GM19240 (cell line): Measurements from ENCODE around the gene ANAPC5.
"Not testable (repeated sequence)": the region's sequence is repeated elsewhere in the genome, so short reads cannot be mapped to it uniquely, and the experiment has no call there.

Source experiments
- DNase-seq: peaks from one replicate; pipeline ENCODE4 v3.0.0; 2011; ENCODE audit warnings: low spot score; ENCODE audit not compliant: insufficient read length

ANAPC5 gene

GRCh38 chr12:121318121-121318520 is 34.1 kb downstream of the ANAPC5 start:
- DNase-seq, result no peak

GRCh38 chr12:121314431-121314830 is 37.8 kb downstream of the ANAPC5 start:
- no peak for DNase-seq

DNA sequence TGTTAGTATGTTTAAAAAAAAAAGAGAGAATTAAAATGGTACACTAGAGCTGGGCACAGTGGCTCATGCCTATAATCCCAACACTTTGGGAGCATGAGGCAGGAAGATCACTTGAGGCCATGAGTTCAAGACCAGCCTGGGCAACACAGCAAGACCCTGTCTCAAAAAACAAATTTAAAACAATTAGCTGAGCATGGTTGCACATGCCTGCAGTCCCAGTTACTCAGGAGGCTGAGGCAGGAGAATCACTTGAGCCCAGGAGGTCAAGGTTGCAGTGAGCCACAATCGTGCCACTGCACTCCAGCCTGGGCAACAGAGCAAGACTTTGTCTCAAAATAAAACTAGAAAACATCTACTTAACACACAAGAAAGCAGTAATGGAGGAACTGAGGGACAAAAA is 42.0 kb downstream of the ANAPC5 start:
- not testable (repeated sequence) for DNase-seq

- DNase-seq, result not testable (repeated sequence)
These were observed 44.8 kb downstream of the ANAPC5 start for GRCh38 chr12:121307397-121307796.

DNA sequence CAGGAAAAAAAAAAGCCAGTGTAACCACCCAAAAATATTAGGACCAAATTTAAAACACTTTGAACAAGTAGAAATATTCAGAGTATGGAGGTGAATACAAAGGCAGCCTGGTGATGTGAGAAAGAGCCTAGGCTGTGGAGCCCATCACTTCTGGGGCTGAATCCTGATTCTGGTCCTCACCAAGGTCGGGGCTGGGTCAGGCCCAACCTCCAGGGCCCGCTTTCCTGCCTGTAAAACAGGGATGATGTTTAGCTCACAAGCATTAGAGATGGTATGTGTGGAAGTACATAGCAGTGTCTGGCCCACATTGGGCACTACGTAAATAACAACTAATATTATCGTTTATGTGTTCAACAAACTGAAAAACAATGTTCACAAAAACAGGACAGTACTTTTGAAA is 47.9 kb downstream of the ANAPC5 start:
- no peak for DNase-seq

DNA sequence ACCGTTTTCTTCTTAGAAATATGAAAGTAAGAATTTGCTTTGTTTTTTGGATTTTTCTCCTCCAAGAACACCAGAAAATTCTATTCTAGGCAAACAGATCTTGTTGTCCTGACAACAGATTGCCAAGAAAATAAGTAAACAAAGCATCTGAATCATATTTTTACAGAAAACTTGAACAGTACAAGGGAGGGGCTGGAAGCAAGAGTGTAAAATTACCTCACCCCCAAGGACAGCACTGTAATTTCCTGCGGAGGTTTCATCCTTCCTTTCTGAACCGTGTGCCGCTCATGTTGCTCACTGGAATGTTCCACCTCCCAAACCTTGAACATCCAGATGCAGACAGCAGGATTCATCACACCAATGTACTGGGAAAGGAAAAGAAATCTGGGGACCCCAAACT is 50.3 kb downstream of the ANAPC5 start:
- no peak for DNase-seq

- no peak for DNase-seq
These were observed 52.0 kb downstream of the ANAPC5 start for GRCh38 chr12:121300083-121300819.

DNA sequence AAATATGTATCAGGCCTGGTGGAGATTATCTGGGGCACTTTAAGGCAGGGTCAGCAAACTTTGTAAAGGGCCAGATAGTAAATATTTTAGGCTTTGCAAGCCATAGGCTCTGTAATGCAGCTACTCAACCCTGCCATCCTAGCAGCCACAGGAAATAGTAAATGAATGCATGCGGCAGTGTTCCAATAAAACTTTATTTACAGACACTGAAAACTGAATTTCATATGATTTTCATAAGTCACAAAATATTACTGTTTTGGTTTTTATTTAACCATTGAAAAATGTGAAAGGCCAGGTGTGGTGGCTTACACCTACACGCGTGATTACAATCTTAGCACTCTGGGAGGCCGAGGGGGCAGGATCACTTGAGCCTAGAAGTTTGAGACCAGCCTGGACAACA is 52.5 kb downstream of the ANAPC5 start:
- DNase-seq, result no peak

DNA sequence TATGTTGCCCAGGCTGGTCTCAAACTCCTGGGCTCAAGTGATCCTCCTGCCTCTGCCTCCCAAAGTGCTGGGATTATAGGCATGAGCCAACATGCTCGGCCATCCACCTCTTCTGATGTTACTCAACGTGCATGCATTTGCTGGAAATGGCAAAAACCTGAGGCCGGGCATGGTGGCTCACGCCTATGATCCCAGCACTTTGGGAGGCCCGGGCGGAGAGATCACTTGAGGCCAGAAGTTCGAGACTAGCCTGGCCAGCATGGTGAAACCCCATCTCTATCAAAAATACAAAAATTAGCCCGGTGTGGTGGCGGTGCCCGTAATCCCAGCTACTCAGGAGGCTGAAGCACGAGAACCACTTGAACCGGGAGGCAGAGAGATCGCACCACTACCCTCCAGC is 53.8 kb downstream of the ANAPC5 start:
- not testable (repeated sequence) for DNase-seq

DNA sequence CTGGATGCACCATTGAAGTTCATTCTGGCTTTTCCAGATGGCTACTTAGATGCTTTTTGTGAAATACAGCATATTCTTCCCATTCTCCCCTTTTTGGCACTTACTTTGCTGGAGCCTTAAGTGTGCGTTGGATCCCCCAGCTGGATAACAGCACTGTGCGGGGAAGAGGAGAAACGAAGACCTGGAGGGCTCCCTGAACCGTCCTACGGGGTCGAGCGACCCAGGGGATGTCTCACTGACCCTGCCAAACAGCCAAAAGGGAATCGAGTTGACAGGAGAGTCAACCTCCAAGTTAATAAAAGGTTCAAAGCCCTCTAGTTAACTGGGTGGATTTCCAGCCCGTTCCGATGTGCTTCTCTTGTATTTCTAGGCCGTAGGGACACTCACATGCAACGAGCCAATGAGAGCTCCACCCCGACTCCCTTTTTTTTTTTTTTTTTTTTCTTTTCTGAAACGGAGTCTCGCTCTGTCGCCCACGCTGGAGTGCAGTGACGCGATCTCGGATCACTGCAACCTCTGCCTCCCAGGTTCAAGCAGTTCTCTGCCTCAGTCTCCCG is 54.7 kb downstream of the ANAPC5 start:
- peak; percentile 17 for DNase-seq

DNA sequence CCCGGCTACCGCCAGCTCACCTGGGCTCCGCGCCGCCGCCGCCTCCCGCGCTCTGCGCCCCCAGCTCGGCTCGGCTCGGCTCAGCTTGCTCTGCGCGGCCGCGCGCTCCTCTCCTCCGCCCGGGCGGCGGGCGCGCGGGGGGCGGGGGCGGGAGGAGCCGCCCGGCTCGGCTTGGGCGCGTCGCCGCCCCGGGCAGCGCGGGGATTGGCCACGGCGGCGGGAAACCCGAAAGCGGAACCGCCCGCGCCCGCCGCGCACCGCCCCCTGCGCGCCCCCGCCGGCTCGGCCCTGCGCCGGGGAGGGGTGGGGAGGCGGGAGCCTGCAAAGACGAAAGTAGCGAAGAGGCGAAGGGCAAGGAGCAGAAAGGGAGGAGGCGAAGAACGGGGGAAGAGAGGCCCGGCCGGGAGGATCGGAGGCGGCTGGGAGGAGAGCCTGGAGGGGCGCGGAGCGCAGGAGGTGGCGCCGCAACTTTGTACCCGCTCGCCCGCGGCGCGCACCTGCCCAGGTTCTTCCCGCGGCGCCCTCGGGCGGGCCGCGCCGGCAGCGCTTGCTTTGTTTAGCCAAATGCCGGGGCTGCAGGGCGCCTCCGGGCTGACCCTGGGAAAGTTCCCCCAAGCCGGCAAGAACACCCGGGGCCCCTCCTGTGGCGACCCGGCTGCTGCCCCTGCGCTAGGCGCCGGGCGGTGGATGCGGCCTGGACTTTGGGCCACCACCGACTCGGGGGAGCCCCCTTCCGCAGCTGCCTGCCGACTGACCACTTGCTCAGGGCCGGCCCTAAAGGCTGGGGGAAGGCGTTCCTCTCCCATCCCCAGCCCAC is 55.4 kb downstream of the ANAPC5 start, which contains the start of gene CAMKK2:
TSS of gene CAMKK2 (minus strand) at position 92 of the 817 bp plus-strand sequence. CDS start 22,183 bp downstream, outside the sequence.
- DNase-seq, result peak; percentile 86

GRCh38 chr12:121295746-121296617 is 56.2 kb downstream of the ANAPC5 start:
- peak; percentile 15 for DNase-seq

DNA sequence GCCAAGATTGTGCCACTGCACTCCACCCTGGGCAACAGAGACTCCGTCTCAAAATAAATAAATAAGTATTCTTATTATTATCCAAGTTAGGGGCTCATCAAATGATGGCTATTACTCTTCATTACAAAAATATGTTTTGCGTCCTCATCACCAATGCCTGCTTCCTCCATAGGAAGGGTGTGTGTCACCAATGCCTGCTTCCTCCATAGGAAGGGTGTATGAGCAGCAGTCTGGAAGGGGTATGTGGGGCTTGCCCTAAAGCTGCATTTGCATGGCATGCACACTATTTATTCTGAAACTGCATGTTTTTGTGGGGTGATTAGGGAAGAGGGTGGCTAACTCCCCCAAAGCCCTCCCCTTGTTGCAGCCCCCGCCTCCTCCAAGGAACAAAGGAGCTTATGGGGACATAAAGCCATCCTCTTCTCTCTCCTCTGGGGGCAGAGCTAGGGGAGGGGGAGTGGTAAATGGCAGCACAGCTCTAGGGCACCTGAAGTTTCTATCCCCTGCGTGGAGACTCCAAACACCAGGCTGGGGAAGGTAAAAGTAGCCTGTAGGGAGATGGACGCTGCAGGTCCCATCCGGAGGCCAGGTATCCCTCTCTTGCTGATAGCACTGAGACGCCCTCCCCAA is 57.0 kb downstream of the ANAPC5 start:
- DNase-seq, result no peak

GRCh38 chr12:121294151-121294889 is 57.9 kb downstream of the ANAPC5 start:
- no peak for DNase-seq

- no peak for DNase-seq
These were observed 58.6 kb downstream of the ANAPC5 start for GRCh38 chr12:121293603-121294002.

DNA sequence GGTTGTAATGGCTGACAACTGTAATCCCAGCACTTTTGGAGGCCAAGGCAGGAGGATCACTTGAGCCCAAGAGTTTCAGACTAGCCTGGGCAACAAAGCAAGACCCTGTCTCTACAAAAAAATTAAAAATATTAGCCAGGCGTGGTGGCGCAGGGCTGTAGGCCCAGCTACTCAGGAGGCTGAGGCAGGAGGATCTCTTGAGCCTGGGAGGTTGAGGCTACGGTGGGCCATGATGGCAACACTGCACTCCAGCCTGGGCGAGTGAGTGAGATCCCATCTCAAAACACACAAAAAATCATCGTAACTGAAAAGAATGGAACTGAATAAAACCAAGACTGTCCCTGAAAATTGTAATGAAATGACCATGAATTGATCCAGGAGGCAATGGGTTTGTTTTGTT is 61.8 kb downstream of the ANAPC5 start:
- DNase-seq, result no peak

DNA sequence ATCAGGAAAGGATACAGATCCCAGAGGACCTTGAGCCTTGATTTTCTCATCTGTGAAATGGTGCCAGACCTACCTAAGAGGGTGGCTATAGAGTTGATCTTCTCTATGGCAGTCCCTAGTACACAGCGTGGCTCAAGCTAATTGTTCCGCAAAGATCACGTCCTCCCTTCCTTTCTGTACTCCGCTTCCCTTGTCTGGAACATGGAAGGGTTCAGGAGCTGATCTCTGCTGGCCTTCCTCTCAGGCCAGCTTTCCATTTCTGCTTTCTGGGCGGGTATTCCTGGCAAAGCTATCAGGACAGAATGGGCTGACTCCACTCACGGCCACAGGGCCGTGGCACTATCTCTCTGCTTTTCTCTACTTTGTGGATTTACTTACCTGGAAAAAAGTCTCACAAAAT is 62.2 kb downstream of the ANAPC5 start:
- DNase-seq, result no peak

GRCh38 chr12:121288986-121289385 is 63.2 kb downstream of the ANAPC5 start:
- no peak for DNase-seq

DNA sequence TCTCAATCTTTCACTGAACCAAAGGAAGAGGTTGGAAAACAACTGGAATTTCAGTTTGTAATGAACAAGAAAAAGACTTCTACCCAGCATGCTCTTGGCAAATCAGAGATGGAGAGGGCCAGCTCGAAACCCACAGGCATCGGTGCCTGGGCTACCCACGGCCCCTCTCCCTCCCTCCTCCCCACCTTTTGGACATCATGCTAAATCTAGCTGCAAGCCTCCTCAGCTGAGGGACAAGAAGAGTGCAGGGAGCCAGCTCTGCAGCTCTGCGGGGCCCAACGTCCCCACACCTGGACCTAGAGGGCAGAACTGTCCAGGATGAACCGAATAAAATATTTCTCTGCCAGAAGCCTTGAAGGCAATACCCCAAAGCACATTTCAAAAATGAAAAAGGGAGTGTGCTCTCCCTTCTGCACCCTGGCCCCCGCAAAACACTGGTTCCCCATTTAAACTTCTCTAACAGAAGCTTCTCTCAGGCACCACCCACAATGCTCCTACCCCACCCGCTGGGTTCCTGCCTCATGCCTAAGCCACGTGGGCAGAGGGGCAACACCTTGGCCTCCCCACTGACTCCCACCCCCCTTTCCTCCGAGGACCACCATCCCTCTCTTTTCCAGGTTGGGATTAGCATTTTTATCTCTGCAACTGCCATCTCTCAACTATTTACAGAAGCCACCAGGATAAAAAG is 63.9 kb downstream of the ANAPC5 start:
- DNase-seq, result no peak
